HEK293 (cell line): ENCODE results near the gene CDC27.
A peak's percentile ranks its signal among the peaks of the same experiment; 100 is the strongest.

Experiments
- CTCF ChIA-PET: fragments of 350-600 bp; formaldehyde crosslinking; extraction: SDS; loops from one replicate; lab custom pipeline; 2021; ENCODE audit warnings: antibody characterized with exemption; lab: Yijun Ruan, JAX
- POLR2A ChIA-PET: fragments of 300-600 bp; formaldehyde crosslinking; extraction: SDS; loops from one replicate; lab custom pipeline; 2020; ENCODE audit warnings: antibody characterized with exemption, inconsistent platforms; lab: Yijun Ruan, JAX
- H3K27ac ChIP-seq: fragments of 200-500 bp; sonication (Bioruptor generic); 2 replicates; pipeline ENCODE4 v1.5.1; 2014; ENCODE audit warnings: low read depth, low read length, control low read depth, inconsistent platforms; ENCODE audit errors: extremely low read depth
- H3K36me3 ChIP-seq, 2 experiments: fragments of 200-500 bp in 1 of 2; sonication (Bioruptor generic) in 1 of 2; 1 replicate in 1 of 2; 2 replicates in 1 of 2; pipeline ENCODE4 v1.5.1; 2014 to 2017; ENCODE audit warnings: inconsistent platforms in 2 of 2, low read length in 2 of 2; ENCODE audit not compliant: control insufficient read depth in 2 of 2, insufficient read depth in 1 of 2
- H3K4me1 ChIP-seq: fragments of 200-500 bp; sonication (Bioruptor generic); 2 replicates; pipeline ENCODE4 v1.5.1; 2014; ENCODE audit warnings: mild to moderate bottlenecking, low read length, inconsistent platforms; ENCODE audit not compliant: control insufficient read depth, insufficient read depth
- H3K4me3 ChIP-seq: 2 replicates; pipeline ENCODE4 v1.5.1; 2011; ENCODE audit warnings: low read depth, mild to moderate bottlenecking, control low read depth, low read length, moderate library complexity
- H3K9me3 ChIP-seq: fragments of 200-500 bp; sonication (Bioruptor generic); 2 replicates; pipeline ENCODE4 v1.5.1; 2014; ENCODE audit warnings: low read depth, low read length, inconsistent platforms; ENCODE audit not compliant: control insufficient read depth, insufficient read depth
- AEBP2 ChIP-seq: fragments of 450-650 bp; formaldehyde crosslinking; IDR thresholded peaks from 2 replicates; pipeline ENCODE4 v1.5.1; 2016; ENCODE audit warnings: missing biosample characterization, missing genetic modification characterization, borderline replicate concordance
- GLIS1 ChIP-seq: fragments of 450-650 bp; formaldehyde crosslinking; IDR thresholded peaks from 2 replicates; pipeline ENCODE4 v1.5.1; 2016; ENCODE audit warnings: missing biosample characterization, missing genetic modification characterization
- KLF8 ChIP-seq: fragments of 450-650 bp; formaldehyde crosslinking; IDR thresholded peaks from 2 replicates; pipeline ENCODE4 v1.5.1; 2016; ENCODE audit warnings: missing biosample characterization, missing genetic modification characterization
- ZBTB20 ChIP-seq: fragments of 450-650 bp; formaldehyde crosslinking; IDR thresholded peaks from 2 replicates; pipeline ENCODE4 v1.5.1; 2016; ENCODE audit warnings: missing biosample characterization, missing genetic modification characterization
- ZEB2 ChIP-seq: fragments of 450-650 bp; formaldehyde crosslinking; IDR thresholded peaks from 2 replicates; pipeline ENCODE4 v1.5.1; 2016; ENCODE audit warnings: missing biosample characterization, missing genetic modification characterization
- ZFHX2 ChIP-seq: fragments of 450-650 bp; formaldehyde crosslinking; conservative IDR thresholded peaks from 2 replicates; pipeline ENCODE4 v1.5.1; 2016; ENCODE audit warnings: missing biosample characterization, missing genetic modification characterization
- ZNF121 ChIP-seq: fragments of 450-650 bp; formaldehyde crosslinking; IDR thresholded peaks from 2 replicates; pipeline ENCODE4 v1.5.1; 2016; ENCODE audit warnings: missing biosample characterization, missing genetic modification characterization
- ZNF221 ChIP-seq: fragments of 450-650 bp; formaldehyde crosslinking; IDR thresholded peaks from 2 replicates; pipeline ENCODE4 v1.5.1; 2017; ENCODE audit warnings: missing biosample characterization, missing genetic modification characterization, borderline replicate concordance
- ZNF223 ChIP-seq: fragments of 450-650 bp; formaldehyde crosslinking; IDR thresholded peaks from 2 replicates; pipeline ENCODE4 v1.5.1; 2016; ENCODE audit warnings: missing biosample characterization, missing genetic modification characterization
- ZNF248 ChIP-seq: fragments of 450-650 bp; formaldehyde crosslinking; IDR thresholded peaks from 2 replicates; pipeline ENCODE4 v1.5.1; 2017; ENCODE audit warnings: missing biosample characterization, missing genetic modification characterization
- ZNF324 ChIP-seq: fragments of 450-650 bp; formaldehyde crosslinking; IDR thresholded peaks from 2 replicates; pipeline ENCODE4 v1.5.1; 2016; ENCODE audit warnings: missing biosample characterization, missing genetic modification characterization
- ZNF335 ChIP-seq: fragments of 450-650 bp; formaldehyde crosslinking; conservative IDR thresholded peaks from 2 replicates; pipeline ENCODE4 v1.5.1; 2016; ENCODE audit warnings: missing biosample characterization, missing genetic modification characterization
- ZNF404 ChIP-seq: fragments of 450-650 bp; formaldehyde crosslinking; IDR thresholded peaks from 2 replicates; pipeline ENCODE4 v1.5.1; 2017; ENCODE audit warnings: missing biosample characterization, missing genetic modification characterization
- ZNF426 ChIP-seq: fragments of 450-650 bp; formaldehyde crosslinking; IDR thresholded peaks from 2 replicates; pipeline ENCODE4 v1.5.1; 2017; ENCODE audit warnings: missing biosample characterization, missing genetic modification characterization, mild to moderate bottlenecking, inconsistent platforms, moderate library complexity
- ZNF501 ChIP-seq: fragments of 450-650 bp; formaldehyde crosslinking; IDR thresholded peaks from 2 replicates; pipeline ENCODE4 v1.5.1; 2016; ENCODE audit warnings: missing biosample characterization, missing genetic modification characterization
- ZNF510 ChIP-seq: fragments of 450-650 bp; formaldehyde crosslinking; IDR thresholded peaks from 2 replicates; pipeline ENCODE4 v1.5.1; 2018; ENCODE audit warnings: mild to moderate bottlenecking, missing genetic modification characterization, missing biosample characterization; ENCODE audit not compliant: insufficient replicate concordance
- ZNF549 ChIP-seq: fragments of 450-650 bp; IDR thresholded peaks from 2 replicates; pipeline ENCODE4 v1.5.1; 2018; ENCODE audit warnings: missing biosample characterization, missing genetic modification characterization, mild to moderate bottlenecking, inconsistent platforms, moderate library complexity
- ZNF624 ChIP-seq: fragments of 450-650 bp; formaldehyde crosslinking; IDR thresholded peaks from 2 replicates; pipeline ENCODE4 v1.5.1; 2017; ENCODE audit warnings: missing biosample characterization, missing genetic modification characterization
- ZNF701 ChIP-seq: fragments of 450-650 bp; formaldehyde crosslinking; IDR thresholded peaks from 2 replicates; pipeline ENCODE4 v1.5.1; 2016; ENCODE audit warnings: missing biosample characterization, missing genetic modification characterization
- ZNF76 ChIP-seq: fragments of 450-650 bp; formaldehyde crosslinking; IDR thresholded peaks from 2 replicates; pipeline ENCODE4; 2016; ENCODE audit warnings: low read depth, missing biosample characterization, missing genetic modification characterization, borderline replicate concordance
- ZNF837 ChIP-seq: fragments of 450-650 bp; formaldehyde crosslinking; IDR thresholded peaks from 2 replicates; pipeline ENCODE4 v1.5.1; 2016; ENCODE audit warnings: missing biosample characterization, missing genetic modification characterization

The CDC27 gene

GRCh38 chr17:47099987-47100711, 88.9 kb downstream of the CDC27 start (continued):
- no peak for TF ChIP-seq ZNF221 (tag by site-specific recombination)
- TF ChIP-seq ZNF510 (tag by site-specific recombination), result no peak
- TF ChIP-seq ZNF701, result no peak
- no peak for TF ChIP-seq ZNF426 (tag by site-specific recombination)
- TF ChIP-seq ZNF248 (tag by site-specific recombination), result no peak
- TF ChIP-seq ZNF324 (tag by site-specific recombination), result no peak
- no peak for TF ChIP-seq ZNF837 (tag by site-specific recombination)
- TF ChIP-seq ZFHX2, result peak; percentile 91
- TF ChIP-seq ZNF76, result no peak
- no peak for TF ChIP-seq ZNF501 (tag by site-specific recombination)
- no peak for TF ChIP-seq AEBP2 (tag by site-specific recombination)
- no peak for TF ChIP-seq ZNF624 (tag by site-specific recombination)
- no peak for TF ChIP-seq ZNF404 (tag by site-specific recombination)
- peak; percentile 48 for TF ChIP-seq KLF8

DNA sequence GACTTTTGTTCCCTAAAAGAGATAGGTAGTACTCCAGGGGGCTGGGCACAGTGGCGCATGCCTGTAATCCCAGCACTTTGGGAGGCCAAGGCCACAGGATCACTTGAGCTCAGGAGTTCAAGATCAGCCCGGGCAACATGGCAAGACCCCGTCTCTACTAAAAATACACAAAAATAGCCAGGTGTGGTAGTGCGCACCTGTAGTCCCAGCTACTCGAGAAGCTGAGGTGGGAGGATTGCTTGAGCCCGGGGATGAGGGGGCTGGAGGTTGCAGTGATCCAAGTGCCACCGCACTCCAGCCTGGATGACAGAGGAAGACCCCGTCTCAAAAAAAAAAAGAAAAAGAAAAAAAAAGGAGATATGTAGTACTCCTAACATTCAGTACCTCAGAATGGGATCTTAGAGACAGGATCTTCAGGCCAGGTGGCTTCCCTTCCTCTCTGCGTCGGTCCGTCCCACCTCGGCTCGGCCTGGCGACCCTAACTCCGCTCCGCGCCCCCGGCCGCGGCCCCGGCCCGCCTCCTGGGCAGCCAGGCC, 89.6 kb downstream of the CDC27 start:
- H3K4me1 ChIP-seq, result no peaks in the 10 kb centered on the region
- POLR2A ChIA-PET, result interaction anchor here (0.7 kb wide), 1 partner anchor 37 kb away, joined by 4 read pairs; no protein-coding TSS in a partner anchor
- peak; percentile 8; the same call in 1 of the 2 replicates for TF ChIP-seq GLIS1 (tag by site-specific recombination)
- peak; percentile 54 for TF ChIP-seq ZNF335 (tag by site-specific recombination)
- TF ChIP-seq ZEB2 (tag by site-specific recombination), result peak; percentile 13; the same call in 1 of the 2 replicates
- TF ChIP-seq ZNF223, result no peak
- no peak for TF ChIP-seq ZNF549 (tag by site-specific recombination)
- TF ChIP-seq ZNF501 (tag by site-specific recombination), result no peak
- peak overlapping the region; percentile 89 for H3K4me3 ChIP-seq
- no peaks in the 10 kb centered on the region for H3K9me3 ChIP-seq
- H3K36me3 ChIP-seq, result peaks cover 8 to 14% of the 10 kb centered on the region in 2 experiments; a peak in 2 of 3 replicates
- peak overlapping the region; percentile 79; the same call in 1 of the 2 replicates for H3K27ac ChIP-seq
- CTCF ChIA-PET, result no interaction called here

GRCh38 chr17:47096343-47096742, 92.8 kb downstream of the CDC27 start:
- TF ChIP-seq ZNF121 (0 out of 2 replicates have a peak, but pooled peaks have one; percentile 21), ZBTB20 (no peak)
- Histone ChIP-seq H3K27ac (no peak overlapping the region), H3K9me3 (no peaks in the 10 kb centered on the region), H3K36me3 (peaks cover 14 to 17% of the 10 kb centered on the region in 2 experiments; a peak in 2 of 3 replicates), H3K4me1 (no peaks in the 10 kb centered on the region), H3K4me3 (no peak overlapping the region)
- ChIA-PET CTCF (interaction anchor here (0.6 kb wide), 1 partner anchor 343 kb away, joined by 3 read pairs; no protein-coding TSS in a partner anchor), POLR2A (no interaction called here)
